Measurements from ENCODE around the gene SEC24A. TPM values are rescaled to one million over a fixed set of nuclear protein-coding genes. Genes with fewer than 3 reads are reported as not detected.
"Not testable (repeated sequence)": the region's sequence is repeated elsewhere in the genome, so short reads cannot be mapped to it uniquely, and the experiment has no call there.

Gene SEC24A
- total and polyA plus RNA-seq, 5 experiments from 2014 or later, result 4.0 to 17.2 (median 7.7) TPM

DNA sequence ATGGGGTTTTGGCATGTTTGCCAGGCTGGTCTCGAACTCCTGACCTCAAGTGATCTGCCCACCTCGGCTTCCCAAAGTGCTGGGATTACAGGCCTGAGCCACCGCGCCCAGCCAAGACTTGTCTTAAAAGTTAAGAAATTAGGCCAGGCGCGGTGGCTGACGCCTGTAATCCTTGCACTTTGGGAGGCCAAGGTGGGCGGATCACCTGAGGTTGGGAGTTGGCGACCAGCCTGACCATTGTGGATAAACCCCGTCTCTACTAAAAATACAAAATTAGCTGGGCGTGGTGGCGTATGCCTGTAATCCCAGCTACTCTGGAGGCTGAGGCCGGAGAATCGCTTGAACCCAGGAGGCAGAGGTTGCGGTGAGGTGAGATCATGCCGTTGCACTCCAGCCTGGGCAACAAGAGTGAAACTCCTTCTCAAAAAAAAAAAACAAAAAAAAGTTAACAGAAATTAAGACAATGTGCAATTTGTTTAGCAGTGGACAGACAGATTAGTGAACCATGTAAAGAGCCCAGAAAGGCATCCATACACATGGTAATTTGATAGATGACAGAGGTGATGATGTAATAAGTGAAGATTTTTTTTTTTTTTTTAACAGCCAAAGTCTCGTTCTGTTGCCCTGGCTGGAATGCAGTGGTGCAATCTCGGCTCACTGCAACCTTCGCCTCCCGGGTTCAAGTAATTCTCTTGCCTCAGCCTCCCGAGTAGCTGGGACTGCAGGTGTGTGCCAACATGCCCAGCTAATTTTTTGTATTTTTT is 119.1 kb downstream of the SEC24A start:
- H3K4me1 Mint-ChIP-seq, H3K9me3 Mint-ChIP-seq, DNase-seq, H3K27me3 Mint-ChIP-seq, ATAC-seq, H3K4me3 Mint-ChIP-seq: not testable (repeated sequence)
- Mint-ChIP-seq H3K36me3 (peaks cover 0 to 84% (median 4%) of the 10 kb centered on the region in 3 donors), H3K27ac (peak overlapping the region in 1 of 10 donors; percentile 34)
- POLR2A ChIA-PET, result interaction anchor here (0.6 kb wide), 1 partner anchor 122 kb away, joined by 3 read pairs; no protein-coding TSS in a partner anchor

DNA sequence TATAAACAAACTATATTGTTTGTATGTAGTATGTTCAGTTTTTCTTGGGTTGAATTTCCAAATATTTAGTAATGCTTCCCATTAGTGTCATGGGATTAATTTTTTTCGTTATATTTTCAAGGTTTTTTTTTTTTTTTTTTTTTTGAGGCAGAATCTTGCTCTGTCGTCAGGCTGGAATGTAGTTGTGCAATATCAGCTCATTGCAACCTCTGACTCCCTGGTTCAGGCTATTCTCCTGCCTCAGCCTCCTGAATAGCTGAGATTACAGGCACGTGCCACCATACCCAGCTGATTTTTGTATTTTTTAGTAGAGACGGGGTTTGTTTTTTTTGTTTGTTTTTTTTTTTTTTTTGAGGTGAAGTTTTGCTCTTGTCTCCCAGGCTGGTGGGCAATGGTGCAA is 120.6 kb downstream of the SEC24A start:
- POLR2A ChIA-PET, result no interaction called here
- Mint-ChIP-seq H3K9me3 (no peaks in the 10 kb centered on the region), H3K27ac (no peak overlapping the region), H3K27me3 (no peaks in the 10 kb centered on the region), H3K4me3 (no peak overlapping the region), H3K4me1 (peaks cover 0 to 3% (median 1%) of the 10 kb centered on the region in 4 donors), H3K36me3 (peaks cover 4 to 91% (median 7%) of the 10 kb centered on the region in 3 donors)
- DNase-seq (no peak), ATAC-seq (no peak)

DNA sequence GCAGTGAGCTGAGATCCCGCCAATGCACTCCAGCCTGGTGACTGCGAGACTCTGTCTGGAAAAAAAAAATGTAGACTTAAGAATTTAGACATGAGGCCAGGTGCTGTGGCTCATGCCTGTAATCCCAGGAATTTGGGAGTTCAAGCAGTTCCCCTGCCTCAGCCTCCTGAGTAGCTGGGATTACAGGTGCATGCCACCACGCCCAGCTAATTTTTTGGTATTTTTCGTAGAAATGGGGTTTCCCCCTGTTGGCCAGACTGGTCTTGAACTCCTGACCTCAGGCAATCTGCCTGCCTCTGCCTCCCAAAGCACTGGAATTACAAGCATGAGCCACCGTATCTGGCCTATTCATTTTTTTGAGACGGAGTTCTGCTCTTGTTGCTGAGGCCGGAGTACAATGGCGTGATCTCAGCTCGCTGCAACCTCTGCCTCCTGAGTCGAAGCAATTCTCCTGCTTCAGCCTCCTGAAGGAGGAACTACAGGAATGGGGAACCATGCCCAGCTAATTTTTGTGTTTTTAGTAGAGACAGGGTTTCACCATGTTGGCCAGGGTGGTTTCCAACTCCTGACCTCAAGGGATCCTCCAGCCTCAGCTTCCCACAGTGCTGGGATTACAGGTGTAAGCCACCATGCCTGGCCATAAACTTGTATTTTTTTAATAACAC is 124.0 kb downstream of the SEC24A start:
- POLR2A ChIA-PET, result no interaction called here
- H3K27ac Mint-ChIP-seq, result no peak overlapping the region
- H3K36me3 Mint-ChIP-seq, result peaks cover 4 to 95% (median 8%) of the 10 kb centered on the region in 3 donors
- no peak for ATAC-seq
- no peaks in the 10 kb centered on the region for H3K27me3 Mint-ChIP-seq
- H3K9me3 Mint-ChIP-seq, result no peaks in the 10 kb centered on the region
- H3K4me3 Mint-ChIP-seq, result no peak overlapping the region
- peaks cover 0 to 4% (median 1%) of the 10 kb centered on the region in 4 donors for H3K4me1 Mint-ChIP-seq
- no peak for DNase-seq

DNA sequence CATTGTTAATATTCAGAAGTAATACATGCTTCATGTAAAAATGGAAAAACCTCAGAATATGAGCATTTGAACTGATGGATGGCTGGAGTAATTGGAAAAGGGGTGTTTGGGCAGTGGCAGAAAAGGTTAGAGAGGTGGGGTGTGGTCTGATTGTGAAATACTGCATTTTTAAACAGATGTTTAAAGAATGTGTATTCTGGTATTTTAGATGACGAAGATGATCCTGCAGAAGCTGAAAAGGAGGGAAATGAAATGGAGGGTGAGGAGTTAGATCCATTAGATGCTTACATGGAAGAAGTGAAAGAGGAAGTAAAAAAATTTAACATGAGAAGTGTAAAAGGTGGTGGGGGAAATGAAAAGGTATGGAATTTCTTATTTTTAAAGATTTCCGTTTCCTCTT is 128.8 kb downstream of the SEC24A start:
- peaks cover 4 to 87% (median 13%) of the 10 kb centered on the region in 3 donors for H3K36me3 Mint-ChIP-seq
- ATAC-seq (no peak), DNase-seq (no peak)
- POLR2A ChIA-PET, result interaction anchor here (0.6 kb wide), 1 partner anchor 17 kb away, joined by 3 read pairs; no protein-coding TSS in a partner anchor
- no peaks in the 10 kb centered on the region for H3K27me3 Mint-ChIP-seq
- H3K27ac Mint-ChIP-seq, result peak overlapping the region in 3 of 10 donors; percentile 15 to 77 (median 36)
- peaks cover 0 to 4% (median 1%) of the 10 kb centered on the region in 4 donors for H3K4me1 Mint-ChIP-seq
- H3K4me3 Mint-ChIP-seq, result no peak overlapping the region
- H3K9me3 Mint-ChIP-seq, result no peaks in the 10 kb centered on the region

Other genes with a start within 250 kb of the SEC24A start
- gene CDKN2AIPNL, start 236.9 kb upstream of the SEC24A start, total RNA-seq, result 10 to 100 TPM; 18.3 to 19.8 TPM
- gene CDKN2AIPNL, start 236.9 kb upstream of the SEC24A start, polyA plus RNA-seq, result 10 to 100 TPM; 28.0 to 34.2 (median 33.6) TPM
- gene JADE2, start 123.1 kb upstream of the SEC24A start, total RNA-seq, result 100 to 1,000 TPM; 262 TPM
- 10 to 100 TPM; 24.3 to 38.9 (median 24.9) TPM for gene JADE2, start 123.1 kb upstream of the SEC24A start, polyA plus RNA-seq
- 10 to 100 TPM; 40.0 to 49.2 TPM for gene SAR1B, start 16.0 kb upstream of the SEC24A start, total RNA-seq
- 10 to 100 TPM; 29.9 to 35.5 (median 34.8) TPM for gene SAR1B, start 16.0 kb upstream of the SEC24A start, polyA plus RNA-seq
- gene CAMLG, start 89.8 kb downstream of the SEC24A start, total RNA-seq, result 10 to 100 TPM; 35.7 to 36.1 TPM
- 10 to 100 TPM; 38.1 to 39.3 (median 38.8) TPM for gene CAMLG, start 89.8 kb downstream of the SEC24A start, polyA plus RNA-seq
- 10 to 100 TPM; 68.4 to 75.6 TPM for gene DDX46, start 110.0 kb downstream of the SEC24A start, total RNA-seq
- 10 to 100 TPM; 17.9 to 23.4 (median 21.4) TPM for gene DDX46, start 110.0 kb downstream of the SEC24A start, polyA plus RNA-seq
- 10 to 100 TPM; 39.8 to 41.7 TPM for gene C5orf24, start 197.2 kb downstream of the SEC24A start, total RNA-seq
- gene C5orf24, start 197.2 kb downstream of the SEC24A start, polyA plus RNA-seq, result 1 to 10 TPM; 6.6 to 9.4 (median 9.2) TPM
- 10 to 100 TPM; 34.4 to 37.8 TPM for gene TXNDC15, start 225.6 kb downstream of the SEC24A start, total RNA-seq
- gene TXNDC15, start 225.6 kb downstream of the SEC24A start, polyA plus RNA-seq, result 10 to 100 TPM in 1 of 3 donors, 1 to 10 TPM in 2; 8.7 to 12.2 (median 9.1) TPM

Data from naive thymus-derived CD8-positive, alpha-beta T cell (primary cell).